CD14-positive monocyte (primary cell): ENCODE results near the gene SRA1. TPM values are rescaled to one million over a fixed set of nuclear protein-coding genes. Genes with fewer than 3 reads are reported as not detected.
A peak's percentile ranks its signal among the peaks of the same experiment; 100 is the strongest.
"Not testable (repeated sequence)": the region's sequence is repeated elsewhere in the genome, so short reads cannot be mapped to it uniquely, and the experiment has no call there.

ENCODE experiments used
- DNase-seq, 3 donors: peaks; one replicate each; pipeline ENCODE4 v3.0.0-alpha.2; 2011 to 2022
- H2AFZ ChIP-seq: 2 replicates; pipeline ENCODE4 v1.6.0; 2012; ENCODE audit warnings: mild to moderate bottlenecking, low read depth, low read length, inconsistent platforms; ENCODE audit not compliant: insufficient read depth, poor library complexity, severe bottlenecking
- H3K27ac ChIP-seq, 2 donors: 1 replicate in 1 of 2; 2 replicates in 1 of 2; pipeline ENCODE4 v1.5.1; 2012 to 2013; ENCODE audit warnings: low read length in 2 of 2, control low read depth in 1 of 2, inconsistent platforms in 1 of 2, low read depth in 1 of 2, mild to moderate bottlenecking in 1 of 2
- H3K27me3 ChIP-seq, 2 donors: one replicate each; pipeline versions ENCODE4 v1.6.0 to v1.6.1; 2011 to 2013; ENCODE audit warnings: low read length in 2 of 2; ENCODE audit not compliant: control insufficient read depth in 2 of 2, insufficient read depth in 2 of 2
- H3K36me3 ChIP-seq, 2 donors: replicated peaks in 1 of 2; 1 replicate in 1 of 2; 2 replicates in 1 of 2; pipeline versions ENCODE4 v1.5.1 to v1.6.1; 2012 to 2013; ENCODE audit warnings: low read length in 2 of 2, control low read depth in 1 of 2, inconsistent platforms in 1 of 2, mild to moderate bottlenecking in 1 of 2; ENCODE audit not compliant: insufficient read depth in 2 of 2, control insufficient read depth in 1 of 2
- H3K4me1 ChIP-seq, 2 donors: 1 replicate in 1 of 2; 2 replicates in 1 of 2; pipeline versions ENCODE4 v1.5.1 to v1.6.1; 2012 to 2013; ENCODE audit warnings: low read length in 2 of 2, control low read depth in 1 of 2, inconsistent platforms in 1 of 2, mild to moderate bottlenecking in 1 of 2, moderate library complexity in 1 of 2; ENCODE audit not compliant: insufficient read depth in 2 of 2, control insufficient read depth in 1 of 2
- H3K4me2 ChIP-seq: replicated peaks from 2 replicates; pipeline ENCODE3; 2012; ENCODE audit warnings: low read length, moderate library complexity, mild to moderate bottlenecking; ENCODE audit not compliant: poor library complexity, severe bottlenecking; ENCODE audit errors: extremely low read depth
- H3K4me3 ChIP-seq, 3 experiments: fragments of 200-600 bp in 1 of 3; sonication (generic) in 1 of 3; replicated peaks in 1 of 3; 1 replicate in 2 of 3; 2 replicates in 1 of 3; pipeline ENCODE4 v1.5.1; 2011 to 2013; ENCODE audit warnings: low read length in 3 of 3, mild to moderate bottlenecking in 3 of 3, control low read depth in 2 of 3, low read depth in 2 of 3, inconsistent platforms in 1 of 3, moderate library complexity in 1 of 3
- H3K79me2 ChIP-seq: 2 replicates; pipeline ENCODE4 v1.6.0; 2012; ENCODE audit warnings: mild to moderate bottlenecking, control low read depth, inconsistent platforms, low read length, moderate library complexity; ENCODE audit not compliant: insufficient read depth
- H3K9ac ChIP-seq: 2 replicates; pipeline ENCODE4 v1.6.0; 2017; ENCODE audit warnings: low read length, mild to moderate bottlenecking; ENCODE audit not compliant: insufficient read depth, poor library complexity, severe bottlenecking
- H3K9me3 ChIP-seq, 2 donors: replicated peaks in 1 of 2; 1 replicate in 1 of 2; 2 replicates in 1 of 2; pipeline versions ENCODE4 v1.5.1 to v1.6.1; 2012 to 2013; ENCODE audit warnings: low read length in 2 of 2, control low read depth in 1 of 2; ENCODE audit not compliant: control insufficient read depth in 1 of 2, insufficient read depth in 1 of 2
- H4K20me1 ChIP-seq: 2 replicates; pipeline ENCODE4 v1.6.0; 2012; ENCODE audit warnings: mild to moderate bottlenecking, low read length, control low read depth, moderate library complexity; ENCODE audit not compliant: insufficient read depth
- H3K27ac Mint-ChIP-seq, 7 donors: one replicate each; pipeline ENCODE4 v1.8.0; 2020; ENCODE audit warnings: mild to moderate bottlenecking in 7 of 7, mixed read lengths in 7 of 7, moderate library complexity in 6 of 7, inconsistent platforms in 2 of 7
- H3K27me3 Mint-ChIP-seq, 3 donors: one replicate each; pipeline ENCODE4 v1.8.0; 2021 to 2022; ENCODE audit warnings: low read depth in 3 of 3, mild to moderate bottlenecking in 3 of 3, mixed read lengths in 3 of 3, moderate library complexity in 3 of 3, inconsistent platforms in 1 of 3
- H3K36me3 Mint-ChIP-seq, 2 donors: one replicate each; pipeline ENCODE4 v1.8.0; 2020; ENCODE audit warnings: mixed read lengths in 2 of 2, inconsistent platforms in 1 of 2, mild to moderate bottlenecking in 1 of 2
- H3K4me1 Mint-ChIP-seq: one replicate; pipeline ENCODE4 v1.8.0; 2020; ENCODE audit warnings: mild to moderate bottlenecking, mixed read lengths
- H3K4me3 Mint-ChIP-seq, 2 donors: one replicate each; pipeline ENCODE4 v1.8.0; 2020; ENCODE audit warnings: mild to moderate bottlenecking in 2 of 2, mixed read lengths in 2 of 2, moderate library complexity in 1 of 2
- H3K9me3 Mint-ChIP-seq, 7 donors: one replicate each; pipeline ENCODE4 v1.8.0; 2020 to 2022; ENCODE audit warnings: mixed read lengths in 7 of 7, mild to moderate bottlenecking in 6 of 7, moderate library complexity in 6 of 7, inconsistent platforms in 2 of 7
- WGBS: methylation state at CpG from one replicate; pipeline ENCODE4 v1.1.5; 2013; ENCODE audit warnings: missing lambda C conversion rate; ENCODE audit not compliant: insufficient coverage; 5-methylcytosine and 5-hydroxymethylcytosine counted together
- intact Hi-C, 2 donors: fragments of 100-400 bp; cut with micrococcal nuclease; formaldehyde crosslinking; loops; one replicate each; pipeline versions ENCODE4 v1.15.0 to v1.15.1; 2023
- polyA plus RNA-seq, 3 donors: library from polyadenylated mRNA; depleted of rRNA in 1 of 3; unstranded in 2 of 3; stranded (reverse) in 1 of 3; fragments of 300-500 nt in 2 of 3; fragments of >200 nt in 1 of 3; fragmentation: Illumina TruSeq in 2 of 3; gene quantifications; 1 replicate in 2 of 3; 2 replicates in 1 of 3; pipeline ENCODE4 v1.2.3, GENCODE V29; 2012 to 2021
- TF ChIP-seq, protein P1 (sequence below): fragments of 200-600 bp; IDR thresholded peaks from one replicate; pipeline ENCODE4 v1.8.0; 2022; ENCODE audit warnings: antibody characterized with exemption, mild to moderate bottlenecking

Gene SRA1
- polyA plus RNA-seq, 3 donors = 72.4 to 97.2 (median 80.8) TPM

DNA sequence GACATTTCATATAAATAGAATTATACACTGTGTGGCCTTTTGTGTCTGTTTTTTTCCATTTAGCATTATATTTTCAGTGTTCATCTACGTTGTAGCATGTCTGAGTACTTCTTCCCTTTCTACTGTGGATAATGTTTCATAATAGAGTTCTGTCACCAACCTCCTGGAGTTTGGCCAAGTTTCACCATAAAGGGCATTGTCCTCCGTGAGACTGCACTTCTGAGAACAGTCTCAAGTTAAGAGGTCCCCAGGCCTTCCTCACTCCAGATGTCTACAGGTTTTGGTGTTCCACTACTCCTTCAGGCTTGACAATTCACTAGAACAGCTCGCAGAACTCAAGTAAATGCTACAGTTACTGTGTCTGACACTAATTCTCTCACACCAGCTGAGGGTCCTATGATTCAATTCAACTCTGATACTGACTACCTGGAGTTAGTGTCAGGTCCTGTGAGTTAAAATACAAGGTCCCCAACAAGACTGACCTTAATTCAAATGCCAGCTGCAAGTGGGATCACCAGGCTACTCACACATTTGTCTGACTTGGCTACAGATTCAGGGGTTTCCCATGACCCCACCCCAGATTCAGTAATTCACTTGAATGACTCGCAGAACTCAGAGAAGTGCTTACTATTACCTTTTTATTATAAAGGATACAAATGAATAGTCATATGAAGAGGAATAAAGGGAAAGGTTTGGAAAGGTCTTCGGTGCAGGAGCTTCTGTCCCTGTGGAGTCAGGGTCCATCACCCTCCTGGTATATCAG is 38.4 kb upstream of the SRA1 start:
- Histone ChIP-seq H3K4me2 (peak overlapping the region; percentile 53), H3K27ac (peak overlapping the region; percentile 96 to 97), H3K36me3 (no peaks in the 10 kb centered on the region), H3K79me2 (peaks cover 33% of the 10 kb centered on the region), H4K20me1 (no peaks in the 10 kb centered on the region), H3K9me3 (no peaks in the 10 kb centered on the region), H3K4me3 (peak overlapping the region in 1 of 3 experiments; percentile 52), H3K27me3 (no peaks in the 10 kb centered on the region), H2AFZ (no peak overlapping the region), H3K4me1 (peaks cover 74 to 89% of the 10 kb centered on the region in 2 donors), H3K9ac (peak overlapping the region; percentile 69)
- TF ChIP-seq, protein P1, sequence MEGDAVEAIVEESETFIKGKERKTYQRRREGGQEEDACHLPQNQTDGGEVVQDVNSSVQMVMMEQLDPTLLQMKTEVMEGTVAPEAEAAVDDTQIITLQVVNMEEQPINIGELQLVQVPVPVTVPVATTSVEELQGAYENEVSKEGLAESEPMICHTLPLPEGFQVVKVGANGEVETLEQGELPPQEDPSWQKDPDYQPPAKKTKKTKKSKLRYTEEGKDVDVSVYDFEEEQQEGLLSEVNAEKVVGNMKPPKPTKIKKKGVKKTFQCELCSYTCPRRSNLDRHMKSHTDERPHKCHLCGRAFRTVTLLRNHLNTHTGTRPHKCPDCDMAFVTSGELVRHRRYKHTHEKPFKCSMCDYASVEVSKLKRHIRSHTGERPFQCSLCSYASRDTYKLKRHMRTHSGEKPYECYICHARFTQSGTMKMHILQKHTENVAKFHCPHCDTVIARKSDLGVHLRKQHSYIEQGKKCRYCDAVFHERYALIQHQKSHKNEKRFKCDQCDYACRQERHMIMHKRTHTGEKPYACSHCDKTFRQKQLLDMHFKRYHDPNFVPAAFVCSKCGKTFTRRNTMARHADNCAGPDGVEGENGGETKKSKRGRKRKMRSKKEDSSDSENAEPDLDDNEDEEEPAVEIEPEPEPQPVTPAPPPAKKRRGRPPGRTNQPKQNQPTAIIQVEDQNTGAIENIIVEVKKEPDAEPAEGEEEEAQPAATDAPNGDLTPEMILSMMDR = no peak
- Mint-ChIP-seq H3K27me3 (no peaks in the 10 kb centered on the region), H3K27ac (peak overlapping the region; percentile 95 to 99 (median 97)), H3K4me3 (peak overlapping the region; percentile 49 to 72), H3K9me3 (no peaks in the 10 kb centered on the region), H3K4me1 (peaks cover 72% of the 10 kb centered on the region), H3K36me3 (peaks cover 0 to 10% of the 10 kb centered on the region in 2 donors)
- WGBS = 40% methylated on average over 1 of the region's 5 CpGs
- DNase-seq = peak; percentile 92 to 97 (median 95)
- intact Hi-C loops = loop anchor here (2.0 to 5.0 kb wide), 2 partner anchors 13 to 37 kb away; partner anchors contain the start of gene CD14 (in 2 of the 2)

DNA sequence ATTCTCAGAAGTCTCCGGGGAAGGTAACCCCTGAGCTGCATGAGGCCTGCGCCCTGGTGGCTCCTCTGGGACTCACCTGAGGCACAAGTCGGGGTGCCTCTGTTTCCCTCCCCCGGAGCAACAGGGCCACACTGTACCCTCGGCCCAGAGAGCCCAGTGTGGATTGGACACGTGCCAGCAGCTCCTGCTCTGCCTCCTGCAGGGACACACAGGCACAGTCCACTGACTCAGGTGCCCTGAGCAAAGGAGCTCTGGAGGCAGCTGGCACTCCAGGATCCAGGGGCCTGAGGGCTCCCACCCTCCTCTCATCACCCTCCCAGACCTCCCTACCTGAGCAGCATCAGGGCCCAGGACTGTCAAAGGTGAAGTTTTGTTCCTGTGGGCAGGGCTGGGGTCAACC is 36.9 kb upstream of the SRA1 start:
- intact Hi-C loops = loop anchor here in 1 of 2 donors (2.0 kb wide), 1 partner anchor 15 kb away; no protein-coding TSS in a partner anchor
- WGBS = 91% methylated on average over 6 of the region's 6 CpGs
- H3K4me3 ChIP-seq = peak overlapping the region in 1 of 3 experiments; percentile 41
- H3K27me3 Mint-ChIP-seq = peaks cover 0 to 2% (median 0%) of the 10 kb centered on the region in 3 donors
- no peaks in the 10 kb centered on the region for H4K20me1 ChIP-seq
- DNase-seq = no peak
- peak overlapping the region; percentile 96 to 97 for H3K27ac ChIP-seq
- H3K4me3 Mint-ChIP-seq = no peak overlapping the region
- peak overlapping the region; percentile 93 to 99 (median 97) for H3K27ac Mint-ChIP-seq
- H3K4me2 ChIP-seq = peak overlapping the region; percentile 53
- TF ChIP-seq, protein P1 = no peak
- no peaks in the 10 kb centered on the region for H3K27me3 ChIP-seq
- H3K36me3 Mint-ChIP-seq = peaks cover 0 to 12% of the 10 kb centered on the region in 2 donors
- H2AFZ ChIP-seq = no peak overlapping the region
- H3K9ac ChIP-seq = no peak overlapping the region
- no peaks in the 10 kb centered on the region for H3K9me3 ChIP-seq
- H3K79me2 ChIP-seq = peaks cover 47% of the 10 kb centered on the region
- peaks cover 86 to 92% of the 10 kb centered on the region in 2 donors for H3K4me1 ChIP-seq
- H3K4me1 Mint-ChIP-seq = peaks cover 84% of the 10 kb centered on the region
- H3K9me3 Mint-ChIP-seq = no peaks in the 10 kb centered on the region
- H3K36me3 ChIP-seq = no peaks in the 10 kb centered on the region

DNA sequence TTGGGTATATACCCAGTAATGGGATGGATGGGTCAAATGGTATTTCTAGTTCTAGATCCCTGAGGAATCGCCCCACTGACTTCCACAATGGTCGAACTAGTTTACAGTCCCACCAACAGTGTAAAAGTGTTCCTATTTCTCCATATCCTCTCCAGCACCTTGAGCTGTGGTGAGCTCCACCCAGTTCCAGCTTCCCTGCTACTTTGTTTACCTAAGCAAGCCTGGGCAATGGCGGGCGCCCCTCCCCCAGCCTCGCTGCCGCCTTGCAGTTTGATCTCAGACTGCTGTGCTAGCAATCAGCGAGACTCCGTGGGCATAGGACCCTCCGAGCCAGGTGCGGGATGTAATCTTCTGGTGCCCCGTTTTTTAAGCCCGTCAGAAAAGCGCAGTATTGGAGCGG is 35.8 kb upstream of the SRA1 start:
- intact Hi-C loops, H2AFZ ChIP-seq: not testable (repeated sequence)
- 80% methylated on average over 8 of the region's 14 CpGs for WGBS

More for the DNA sequence above, 35.8 kb upstream of the SRA1 start:
- peak overlapping the region in 1 of 2 donors; percentile 22 for H3K27ac ChIP-seq
- H3K9me3 Mint-ChIP-seq, H3K9me3 ChIP-seq, H3K36me3 ChIP-seq, H3K27me3 ChIP-seq, H4K20me1 ChIP-seq, H3K9ac ChIP-seq, H3K4me2 ChIP-seq, H3K27me3 Mint-ChIP-seq, DNase-seq: not testable (repeated sequence)
- peaks cover 0 to 12% of the 10 kb centered on the region in 2 donors for H3K36me3 Mint-ChIP-seq
- H3K4me3 ChIP-seq = peak overlapping the region in 1 of 3 experiments; percentile 32
- peak overlapping the region; percentile 46 to 51 for H3K4me3 Mint-ChIP-seq
- H3K4me1 ChIP-seq = peaks cover 93% of the 10 kb centered on the region in 2 donors
- peaks cover 47% of the 10 kb centered on the region for H3K79me2 ChIP-seq
- peaks cover 87% of the 10 kb centered on the region for H3K4me1 Mint-ChIP-seq
- peak overlapping the region; percentile 93 to 99 (median 97) for H3K27ac Mint-ChIP-seq
